AG20443 (cell line): ENCODE results near the gene ATE1.
A peak's percentile ranks its signal among the peaks of the same experiment; 100 is the strongest.
"Not testable (repeated sequence)": the region's sequence is repeated elsewhere in the genome, so short reads cannot be mapped to it uniquely, and the experiment has no call there.

Source experiments
- DNase-seq: peaks from one replicate; pipeline ENCODE4 v3.0.0; 2012; ENCODE audit warnings: low spot score, mixed read lengths

ATE1 gene

GRCh38 chr10:121736315-121737130 lies 191.3 kb downstream of the ATE1 start:
- DNase-seq, result no peak

DNA sequence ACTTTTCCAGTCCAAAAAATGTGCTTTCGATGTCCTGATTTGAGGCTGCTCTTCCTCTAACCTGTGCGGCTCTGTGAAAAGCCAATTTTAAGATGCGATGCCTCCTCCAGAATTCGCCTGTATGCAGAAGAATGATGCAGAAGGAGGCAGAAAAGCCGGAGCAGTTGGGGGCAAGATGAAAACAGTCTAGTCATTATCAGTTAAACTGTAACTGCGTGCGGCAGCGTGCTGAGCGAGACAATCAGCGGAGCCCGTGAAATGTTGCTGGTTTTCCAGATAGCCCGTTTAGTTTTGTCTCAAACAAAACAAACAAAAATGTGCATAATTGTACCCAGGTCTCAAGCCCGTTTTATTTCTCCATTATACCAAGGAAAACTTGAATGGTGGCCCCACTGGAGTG lies 192.6 kb downstream of the ATE1 start:
- no peak for DNase-seq

DNA sequence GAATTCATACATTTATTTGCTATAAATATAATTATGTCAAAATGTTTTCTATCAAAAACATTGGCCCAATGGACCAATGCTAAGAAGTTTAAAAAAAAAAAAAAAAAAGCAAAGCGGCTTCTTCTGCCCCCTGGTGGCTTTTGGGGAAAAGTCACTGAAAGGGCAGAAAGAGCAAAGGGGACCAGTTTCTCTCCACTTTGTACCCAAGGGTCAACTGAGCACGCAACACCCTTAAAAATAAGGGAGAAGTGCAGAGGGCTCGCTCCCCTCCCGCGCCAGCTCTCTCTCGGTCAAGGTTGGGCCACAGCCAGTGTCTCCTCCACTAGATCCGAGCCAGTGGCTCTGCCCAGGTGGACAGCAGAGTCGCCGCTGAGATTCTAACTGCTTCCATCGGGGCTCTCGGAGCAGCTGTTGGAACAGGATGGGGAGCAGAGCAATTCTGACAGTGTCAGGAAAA lies 193.2 kb downstream of the ATE1 start:
- peak; percentile 62 for DNase-seq

DNA sequence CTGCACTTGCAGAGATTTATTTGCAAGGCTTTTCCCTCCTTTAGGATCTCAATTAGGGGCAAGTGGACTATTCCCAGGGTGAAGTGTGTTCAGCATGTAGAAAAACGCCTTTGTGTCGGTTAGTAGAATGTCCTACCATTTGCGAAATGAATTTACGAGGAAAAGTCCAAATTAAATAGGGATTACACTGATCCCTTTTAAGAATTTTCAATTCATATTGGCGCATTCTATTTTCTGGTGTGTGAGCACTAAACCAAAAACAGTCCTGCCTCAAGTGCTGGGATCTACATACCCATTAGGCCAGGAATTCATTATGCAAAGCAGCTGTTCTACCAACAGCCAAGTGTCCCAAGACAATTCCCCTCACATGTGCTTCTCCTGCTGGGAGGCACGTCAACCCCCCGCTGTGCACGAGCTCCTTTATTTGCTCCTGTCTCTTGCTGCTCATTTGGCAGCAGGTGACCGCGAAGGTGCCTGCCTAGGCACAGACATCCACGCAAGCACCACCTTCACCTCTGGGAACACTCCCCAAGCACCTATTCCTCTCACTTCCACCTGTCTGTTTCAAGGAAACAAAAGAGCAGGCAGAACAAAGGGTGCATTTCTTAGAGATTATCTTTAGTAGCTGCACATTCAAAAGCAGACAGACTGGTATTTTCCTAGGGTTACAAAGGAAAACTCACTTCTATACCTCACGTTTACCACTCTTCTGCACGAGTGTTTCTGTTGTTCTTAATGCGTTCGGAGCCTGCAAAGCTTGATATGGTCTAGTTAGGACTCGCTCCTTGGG lies 195.0 kb downstream of the ATE1 start:
- DNase-seq, result no peak

GRCh38 chr10:121732172-121732571 lies 195.7 kb downstream of the ATE1 start:
- no peak for DNase-seq

DNA sequence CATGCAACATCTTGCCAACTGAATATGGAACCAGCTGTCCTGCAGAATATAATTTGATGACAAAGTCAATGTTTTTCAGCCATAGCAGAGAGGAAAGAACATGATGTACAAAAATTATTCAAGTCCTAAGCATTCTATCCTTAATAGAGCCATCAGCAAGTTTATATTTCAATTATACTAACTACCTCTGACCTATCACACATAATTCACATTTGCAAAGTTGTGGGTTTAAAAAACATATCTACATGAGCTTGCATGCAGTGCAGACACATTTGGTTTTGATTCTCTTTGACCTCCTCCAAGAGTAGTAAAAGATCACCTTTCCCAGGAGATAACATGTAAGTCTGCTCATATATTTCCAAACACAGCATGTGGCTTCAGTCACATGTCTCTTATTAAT lies 203.5 kb downstream of the ATE1 start:
- DNase-seq, result no peak

- DNase-seq, result no peak
These were observed 205.2 kb downstream of the ATE1 start for GRCh38 chr10:121722665-121723064.

DNA sequence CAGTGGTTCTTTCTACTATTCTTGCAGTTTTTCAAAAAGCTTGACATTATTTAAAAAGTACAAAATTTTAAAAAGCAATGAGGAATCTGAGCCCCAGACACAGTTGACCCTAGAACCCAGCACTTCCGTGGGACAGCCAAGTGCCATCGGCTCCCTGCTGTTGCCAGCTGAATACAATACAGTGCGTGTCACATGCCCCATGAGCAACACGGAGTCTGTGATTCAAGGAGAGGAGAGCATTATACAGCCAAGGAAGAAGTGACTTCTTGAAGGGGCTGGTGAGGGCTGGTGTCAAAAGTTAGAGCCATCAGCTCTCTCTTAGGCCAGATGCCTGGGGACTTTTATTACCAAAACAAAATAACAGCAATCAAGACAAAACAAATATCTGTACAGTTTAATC lies 206.6 kb downstream of the ATE1 start:
- no peak for DNase-seq

DNA sequence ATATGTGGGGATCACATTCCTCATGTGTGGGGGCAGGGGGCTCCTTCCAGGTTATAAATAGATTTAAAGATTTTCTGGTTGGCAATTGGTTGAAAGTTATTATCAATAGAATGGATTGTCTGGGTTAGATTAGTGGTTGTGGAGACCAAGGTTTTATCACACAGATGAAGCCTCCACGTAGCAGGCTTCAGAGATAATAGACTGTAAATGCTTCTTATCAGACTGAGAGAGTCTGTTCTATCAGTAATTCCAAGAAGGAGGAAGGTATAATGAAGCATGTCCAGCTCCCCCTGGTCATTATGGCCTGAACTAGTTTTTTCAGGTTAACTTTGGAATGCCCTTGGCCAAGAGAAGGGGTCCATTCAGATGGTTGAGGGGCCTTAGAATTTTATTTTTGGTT lies 211.9 kb downstream of the ATE1 start:
- no peak for DNase-seq

GRCh38 chr10:121715076-121715475 lies 212.8 kb downstream of the ATE1 start:
- DNase-seq, result no peak

GRCh38 chr10:121713486-121713885 lies 214.3 kb downstream of the ATE1 start:
- DNase-seq, result no peak

GRCh38 chr10:121710971-121711370 lies 216.9 kb downstream of the ATE1 start:
- no peak for DNase-seq

DNA sequence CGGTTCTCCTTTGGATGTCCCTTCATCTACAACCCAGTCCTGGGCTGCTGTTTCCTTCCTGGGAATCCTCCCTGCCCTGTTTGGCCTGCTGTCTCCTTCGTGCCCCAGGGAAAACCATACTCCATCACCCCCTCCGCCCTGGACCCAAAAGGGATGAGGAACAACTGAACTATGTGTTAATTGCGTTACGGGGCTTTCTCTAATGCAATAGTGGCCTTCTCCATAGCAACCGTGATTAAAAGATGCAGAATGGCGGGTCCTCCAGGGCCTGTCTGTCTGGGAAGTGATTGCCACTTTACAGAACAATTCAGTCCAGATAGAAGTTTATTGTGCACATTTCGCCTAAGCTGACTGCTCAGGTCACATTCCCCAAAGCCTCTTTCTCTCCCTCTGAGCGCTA lies 217.6 kb downstream of the ATE1 start:
- DNase-seq, result no peak

- DNase-seq, result peak; percentile 16
These were observed 218.2 kb downstream of the ATE1 start for GRCh38 chr10:121709675-121710073.

DNA sequence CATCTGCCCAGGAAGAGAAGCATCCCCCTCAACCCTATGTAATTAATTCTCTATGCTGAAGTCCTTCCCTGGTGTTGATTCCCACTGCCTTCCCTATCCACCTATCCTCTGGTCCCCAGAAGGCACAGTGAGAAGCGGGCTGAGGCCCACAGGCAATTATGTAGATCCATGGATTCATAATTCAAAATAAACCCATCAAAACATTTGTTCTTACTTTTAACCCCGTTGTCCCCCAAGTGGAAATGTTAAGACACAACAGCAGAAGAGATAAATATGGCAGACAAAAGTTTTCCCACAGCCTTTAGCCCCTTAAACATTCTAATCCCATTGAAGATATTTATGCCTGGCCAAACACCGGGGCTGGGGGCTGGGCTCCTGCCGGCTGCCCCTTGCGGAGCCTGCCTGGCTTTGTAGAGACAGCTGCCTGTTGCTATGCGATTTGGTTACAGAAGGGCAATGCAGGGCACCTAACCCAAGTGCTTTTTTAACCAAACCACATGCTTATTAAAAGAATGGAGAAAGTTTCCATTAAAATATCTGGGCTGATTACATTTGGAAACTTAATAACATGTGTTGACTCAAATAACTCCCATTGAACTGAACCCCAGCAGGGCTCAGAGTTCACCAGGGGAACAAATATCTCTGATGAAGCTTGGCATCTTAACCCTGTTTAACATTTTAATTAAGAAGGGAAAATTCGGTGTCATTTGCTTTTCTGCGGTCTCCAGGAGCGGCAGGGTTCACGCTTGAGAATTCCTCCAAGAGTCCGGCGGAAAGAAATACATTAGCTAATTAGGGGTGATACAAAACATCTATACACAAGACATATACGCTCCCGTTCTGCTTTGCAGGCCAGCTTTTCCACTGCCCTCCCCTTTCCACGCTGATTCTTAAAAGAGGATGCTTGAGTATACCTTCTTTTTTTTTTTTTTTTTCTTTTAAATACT lies 218.8 kb downstream of the ATE1 start:
- DNase-seq, result no peak

GRCh38 chr10:121702351-121703320 lies 225.2 kb downstream of the ATE1 start:
- DNase-seq, result peak; percentile 69

GRCh38 chr10:121700416-121700815 lies 227.4 kb downstream of the ATE1 start:
- DNase-seq, result no peak

- not testable (repeated sequence) for DNase-seq
These were observed 228.1 kb downstream of the ATE1 start for GRCh38 chr10:121699703-121700102.

GRCh38 chr10:121698902-121699301 lies 228.9 kb downstream of the ATE1 start:
- DNase-seq, result no peak

GRCh38 chr10:121698336-121698735 lies 229.5 kb downstream of the ATE1 start:
- DNase-seq, result no peak

- no peak for DNase-seq
These were observed 231.0 kb downstream of the ATE1 start for GRCh38 chr10:121696854-121697253.
